HG03280 (cell line): ENCODE data around the gene APOA4.

Experiments
- ATAC-seq: cut with Tn5 transposase; IDR thresholded peaks from one replicate; pipeline ENCODE4 v1.9.1; 2021; ENCODE audit warnings: mild to moderate bottlenecking, moderate library complexity; ENCODE audit not compliant: unreplicated experiment

Gene APOA4

DNA sequence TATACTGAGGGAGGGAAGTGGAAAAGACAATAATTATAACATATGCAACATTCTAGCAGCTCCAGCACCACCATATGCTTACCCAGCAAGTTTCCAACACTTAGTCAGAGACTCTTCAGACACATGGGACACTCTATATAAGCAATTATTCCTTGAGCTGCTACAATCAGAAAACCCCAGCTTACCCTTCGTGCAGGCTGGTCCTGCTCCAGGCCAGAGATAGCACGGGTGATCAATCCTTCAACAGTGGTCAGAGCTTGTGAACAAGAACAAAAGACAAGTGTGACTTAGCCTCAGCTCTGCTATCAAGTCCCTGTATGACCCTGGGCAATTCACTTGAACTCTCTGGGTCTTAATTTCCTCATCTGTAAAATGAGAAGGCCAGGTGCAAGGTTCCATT, 36.8 kb downstream of the APOA4 start:
- ATAC-seq = no peak

DNA sequence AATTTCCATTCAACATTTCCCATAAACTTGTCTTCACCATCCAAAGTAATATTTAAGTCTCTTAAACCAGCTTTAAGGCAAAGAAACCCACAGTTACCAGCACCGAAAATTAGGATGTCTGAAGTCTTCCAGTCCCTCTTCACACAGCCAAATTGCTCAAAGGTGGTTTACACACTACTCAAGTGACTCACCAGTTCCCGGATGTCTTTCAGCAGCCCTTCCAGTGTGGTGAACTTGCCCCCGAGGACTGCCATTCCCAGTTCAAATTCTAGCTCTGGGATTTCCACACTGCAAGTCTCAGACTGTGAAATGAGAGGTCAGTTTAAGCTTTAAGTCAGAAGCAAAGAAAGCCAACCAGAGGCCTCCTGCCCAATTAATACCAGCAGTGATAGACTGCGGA, 40.4 kb downstream of the APOA4 start:
- ATAC-seq = no peak

DNA sequence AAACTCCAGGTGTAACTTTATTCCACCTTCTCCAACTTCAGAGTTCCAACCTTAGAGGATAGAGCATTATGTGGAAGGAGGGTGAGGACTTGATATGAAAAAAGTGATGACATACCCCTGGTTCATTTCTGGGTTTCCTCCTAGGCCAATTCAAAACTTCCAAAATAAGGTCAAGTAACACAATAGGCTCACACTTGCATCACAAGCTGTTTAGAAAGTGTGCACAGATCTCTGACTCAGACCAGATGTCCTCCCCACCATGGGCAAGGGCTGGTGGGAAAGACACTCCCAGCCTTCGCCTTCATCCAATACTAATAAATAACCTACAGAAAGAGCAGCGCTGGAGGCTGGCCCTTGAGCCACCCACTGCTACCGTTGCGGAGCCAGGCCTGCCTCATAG, 44.5 kb downstream of the APOA4 start:
- no peak for ATAC-seq

DNA sequence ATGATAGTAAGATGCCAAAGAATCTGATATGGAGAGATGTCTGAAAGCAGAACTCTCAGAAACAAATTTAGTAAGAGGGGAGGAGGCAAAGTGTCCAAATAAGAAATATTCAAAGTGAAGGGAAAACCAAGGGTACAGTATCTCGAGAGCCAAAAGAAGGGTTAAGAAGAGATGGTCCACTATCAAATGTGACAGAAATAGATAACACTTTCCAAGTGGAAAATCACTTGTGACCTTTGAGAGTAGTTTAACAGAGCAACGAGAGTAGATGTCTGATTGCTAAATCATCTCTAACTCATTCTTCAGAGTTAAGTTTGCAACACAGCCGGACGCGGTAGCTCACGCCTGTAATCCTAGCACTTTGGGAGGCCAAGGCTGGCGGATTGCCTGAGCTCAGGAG, 46.0 kb downstream of the APOA4 start:
- no peak for ATAC-seq

DNA sequence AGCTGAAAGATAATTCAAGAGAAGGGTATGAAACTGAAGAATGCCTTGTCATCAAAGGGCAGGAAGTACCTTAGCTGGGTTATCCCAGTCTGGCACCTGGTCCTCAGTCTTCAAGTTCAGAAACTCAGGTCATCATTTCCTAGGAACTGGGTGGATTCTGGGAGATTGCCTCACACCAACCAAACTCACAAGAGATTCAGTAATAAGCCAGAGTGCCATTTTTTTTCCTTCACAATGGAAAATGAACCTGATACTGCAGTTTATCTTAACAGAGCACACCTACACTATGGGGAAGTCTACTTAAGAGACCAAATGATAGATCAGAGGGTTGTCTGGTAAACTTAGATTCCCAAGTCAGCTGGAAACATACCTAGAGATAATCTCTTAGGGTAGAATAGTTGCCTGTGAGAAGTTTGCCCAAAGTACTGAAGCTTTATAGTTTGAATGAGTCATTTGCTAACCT, 46.6 kb downstream of the APOA4 start:
- ATAC-seq = no peak

DNA sequence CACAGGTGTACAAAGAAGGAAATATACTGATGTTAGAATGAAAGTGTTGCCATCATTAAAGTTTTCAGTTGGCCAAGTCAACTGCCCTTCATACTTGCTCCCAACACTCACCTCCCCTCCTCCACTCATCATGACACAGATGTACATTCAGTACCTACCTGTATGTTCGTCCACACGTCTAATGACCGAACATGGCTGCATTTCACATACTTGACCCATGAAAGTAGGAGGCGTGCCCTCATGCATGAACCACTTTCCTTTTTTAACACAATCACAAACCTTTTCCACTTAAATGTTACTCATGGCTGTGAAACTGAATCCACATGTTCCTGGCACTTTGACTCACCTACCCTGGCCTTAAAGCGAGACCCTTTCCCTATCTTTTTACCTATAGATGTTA, 47.1 kb downstream of the APOA4 start:
- ATAC-seq = no peak

DNA sequence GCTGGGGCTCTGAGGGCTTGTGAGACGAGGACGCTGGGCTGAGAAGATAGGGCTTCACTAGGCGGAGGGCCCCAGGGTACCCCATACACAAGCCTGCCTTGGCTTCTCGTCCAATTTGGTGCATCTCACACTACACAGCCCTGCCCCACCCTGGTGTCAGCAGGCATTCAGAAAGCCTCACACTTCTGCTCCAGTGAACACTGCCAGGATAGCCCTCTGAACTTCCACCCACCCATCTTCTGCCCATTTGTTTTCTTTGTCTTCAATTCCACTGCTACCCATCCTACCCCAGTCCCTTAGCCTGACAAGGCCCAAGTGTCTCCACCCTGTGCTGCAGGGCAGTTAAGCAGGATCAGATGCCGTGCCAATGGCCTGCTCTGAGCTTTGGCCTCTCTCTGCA, 48.4 kb downstream of the APOA4 start:
- no peak for ATAC-seq

DNA sequence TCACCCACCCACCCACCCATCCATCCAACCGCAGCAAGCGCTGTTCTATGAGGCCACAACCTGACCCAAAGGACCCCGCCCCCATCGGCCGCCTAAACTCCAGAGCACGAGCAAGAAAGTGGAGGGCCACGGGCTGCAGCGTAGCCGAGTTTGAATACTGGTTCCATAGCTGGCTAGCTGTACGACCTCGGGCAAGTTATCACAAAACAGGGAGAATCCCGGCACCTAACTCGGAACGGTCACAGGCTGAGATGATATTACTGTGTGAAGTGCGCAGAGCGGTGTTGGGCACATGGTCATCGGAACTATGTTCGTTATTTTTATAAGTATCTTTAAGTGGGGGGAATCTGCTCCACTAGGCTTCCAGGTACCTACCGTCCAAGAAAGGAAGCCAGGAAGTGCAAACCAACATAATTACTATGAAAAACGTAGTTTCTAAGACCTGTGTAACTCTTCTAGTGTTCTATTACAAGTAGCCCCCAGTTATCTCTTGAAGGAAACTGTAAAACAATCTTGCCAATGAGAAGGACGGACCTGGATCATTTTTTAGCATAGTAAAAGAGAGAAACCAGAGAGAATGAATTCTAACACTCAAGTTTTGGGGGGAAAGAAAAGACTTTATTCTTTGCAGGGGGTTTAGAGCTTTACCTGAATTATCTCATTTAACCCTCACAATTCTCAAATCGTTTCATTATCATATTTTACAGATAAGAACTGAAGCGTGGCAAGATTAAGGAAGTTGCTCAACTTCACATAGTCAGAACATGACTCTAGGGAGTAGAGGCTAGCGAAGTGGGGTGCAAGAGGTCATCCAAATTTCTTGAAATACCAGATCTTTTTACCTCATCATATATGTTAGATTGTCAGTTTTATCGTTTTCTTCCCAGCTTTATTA, 49.7 kb downstream of the APOA4 start:
- ATAC-seq = peak; percentile 41

DNA sequence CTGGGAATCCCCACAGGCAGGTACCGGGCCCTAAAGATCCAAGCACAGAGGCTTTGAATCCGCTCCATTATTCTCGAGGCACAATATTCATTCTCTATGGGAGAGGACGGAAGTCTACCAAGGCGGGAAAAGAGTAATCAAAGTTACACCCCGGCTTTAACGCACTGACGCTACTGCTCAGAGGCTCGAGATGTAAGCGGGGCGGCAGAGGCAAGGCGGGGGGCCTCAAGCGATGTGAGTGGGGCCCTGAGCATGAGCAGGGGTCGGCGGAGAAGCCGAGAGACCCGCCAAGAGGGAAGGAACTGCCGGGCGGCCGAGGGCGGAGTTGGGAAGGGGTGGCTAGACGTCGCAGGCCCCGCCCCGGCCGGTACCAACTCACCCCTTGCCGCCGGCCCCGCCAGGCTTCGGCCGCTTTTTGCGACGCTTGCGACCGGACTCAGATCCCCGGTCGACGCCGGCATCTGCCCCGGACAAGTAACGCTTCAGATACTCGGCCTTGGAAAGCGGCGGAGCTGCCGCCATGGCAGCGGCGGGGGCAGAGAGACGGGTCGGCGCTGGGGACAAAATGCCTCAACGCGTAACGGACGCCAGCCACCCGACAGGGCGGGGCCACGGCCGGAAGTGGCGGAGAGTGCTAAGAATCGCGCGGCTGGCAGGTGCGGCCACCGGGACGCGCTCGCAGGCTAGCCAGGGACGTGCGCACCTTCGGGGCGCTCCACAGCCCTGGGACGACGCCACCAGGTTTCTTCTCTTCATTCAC, 50.5 kb downstream of the APOA4 start, which contains the start of gene BUD13:
Gene BUD13 (minus strand): TSS at position 545 of the 760 bp plus-strand sequence. CDS start 23 bp downstream, at position 522.
- peak; percentile 93 for ATAC-seq

DNA sequence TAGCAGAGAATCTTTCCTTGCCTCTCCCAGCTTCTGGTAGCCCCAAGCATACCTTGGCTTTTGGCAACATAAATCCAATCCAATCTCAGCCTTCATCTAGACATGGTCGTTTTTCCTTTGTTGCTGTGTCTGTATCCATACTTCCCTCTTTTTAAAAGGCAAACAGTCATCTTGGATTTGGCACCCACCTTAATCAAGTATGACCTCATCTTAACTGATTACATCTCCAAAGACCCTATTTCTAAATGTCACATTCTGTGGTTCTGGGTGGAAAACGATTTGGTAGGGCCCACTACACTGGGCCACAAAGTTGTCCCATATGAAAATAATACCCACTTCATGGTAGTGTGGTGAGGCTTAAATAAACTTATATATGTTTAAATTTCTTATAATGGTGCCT, 51.2 kb downstream of the APOA4 start:
- ATAC-seq = no peak
